B cell (primary cell): ENCODE results near the gene GALNT18.

ENCODE experiments used
- CTCF ChIP-seq: fragments of 200-600 bp; IDR thresholded peaks from one replicate; pipeline ENCODE4 v1.8.0; 2022; ENCODE audit warnings: antibody characterized with exemption, mild to moderate bottlenecking
- EZH2 ChIP-seq: IDR thresholded peaks from 2 replicates; pipeline ENCODE4 v1.6.1; 2012; ENCODE audit warnings: borderline replicate concordance, low read depth, mild to moderate bottlenecking, moderate library complexity, low read length; ENCODE audit not compliant: insufficient read depth, poor library complexity, severe bottlenecking

GRCh38 chr11:11451501-11452005, 170.3 kb downstream of the GALNT18 start:
- TF ChIP-seq CTCF (no peak), EZH2 (no peak)
